Left ventricle myocardium inferior (tissue), 1 donor: Measurements from ENCODE around the gene DSCAML1. TPM values are rescaled to one million over a fixed set of nuclear protein-coding genes. Genes with fewer than 3 reads are reported as not detected.

ENCODE experiments used
- DNase-seq: peaks from one replicate; pipeline ENCODE4 v3.0.0-alpha.2; 2020
- H3K27ac ChIP-seq: fragments of 200-600 bp; replicated peaks from 2 replicates; pipeline ENCODE4 v1.8.0; 2021
- H3K27me3 ChIP-seq: fragments of 200-600 bp; 2 replicates; pipeline ENCODE4 v1.8.0; 2021; ENCODE audit warnings: low read depth
- H3K36me3 ChIP-seq: fragments of 200-600 bp; 2 replicates; pipeline ENCODE4 v1.8.0; 2021
- H3K4me1 ChIP-seq: fragments of 200-600 bp; 2 replicates; pipeline ENCODE4 v1.8.0; 2021
- H3K4me3 ChIP-seq: fragments of 200-600 bp; 2 replicates; pipeline ENCODE4 v1.8.0; 2021; ENCODE audit warnings: mild to moderate bottlenecking, moderate library complexity
- H3K9me3 ChIP-seq: fragments of 200-600 bp; replicated peaks from 2 replicates; pipeline ENCODE4 v1.8.0; 2021
- intact Hi-C: fragments of 100-400 bp; cut with micrococcal nuclease; formaldehyde crosslinking; loops from one replicate; pipeline ENCODE4 v1.11.0; 2022
- total RNA-seq: library from RNA; stranded (reverse); fragmentation: NEBNext Ultra II Directional; extraction: Animal tissue kit (Norgen Biotek cat#: 25700); gene quantifications from one replicate; pipeline ENCODE4 v1.2.1, GENCODE V29; 2021
- TF ChIP-seq, protein P1 (sequence below): fragments of 200-600 bp; IDR thresholded peaks from 2 replicates; pipeline ENCODE4 v1.8.0; 2021; ENCODE audit warnings: antibody characterized with exemption, mild to moderate bottlenecking, borderline replicate concordance
- donor health status: DM: no; HTN: yes; CAD: no; lungs with severe emphysema.

DSCAML1 gene
- total RNA-seq, 1 donor from 2014 or later, result 0.19 TPM

- TF ChIP-seq, protein P1, sequence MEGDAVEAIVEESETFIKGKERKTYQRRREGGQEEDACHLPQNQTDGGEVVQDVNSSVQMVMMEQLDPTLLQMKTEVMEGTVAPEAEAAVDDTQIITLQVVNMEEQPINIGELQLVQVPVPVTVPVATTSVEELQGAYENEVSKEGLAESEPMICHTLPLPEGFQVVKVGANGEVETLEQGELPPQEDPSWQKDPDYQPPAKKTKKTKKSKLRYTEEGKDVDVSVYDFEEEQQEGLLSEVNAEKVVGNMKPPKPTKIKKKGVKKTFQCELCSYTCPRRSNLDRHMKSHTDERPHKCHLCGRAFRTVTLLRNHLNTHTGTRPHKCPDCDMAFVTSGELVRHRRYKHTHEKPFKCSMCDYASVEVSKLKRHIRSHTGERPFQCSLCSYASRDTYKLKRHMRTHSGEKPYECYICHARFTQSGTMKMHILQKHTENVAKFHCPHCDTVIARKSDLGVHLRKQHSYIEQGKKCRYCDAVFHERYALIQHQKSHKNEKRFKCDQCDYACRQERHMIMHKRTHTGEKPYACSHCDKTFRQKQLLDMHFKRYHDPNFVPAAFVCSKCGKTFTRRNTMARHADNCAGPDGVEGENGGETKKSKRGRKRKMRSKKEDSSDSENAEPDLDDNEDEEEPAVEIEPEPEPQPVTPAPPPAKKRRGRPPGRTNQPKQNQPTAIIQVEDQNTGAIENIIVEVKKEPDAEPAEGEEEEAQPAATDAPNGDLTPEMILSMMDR, result no peak
- peaks cover 45% of the 10 kb centered on the region for H3K27me3 ChIP-seq
- H3K4me1 ChIP-seq, result no peaks in the 10 kb centered on the region
- H3K27ac ChIP-seq, result no peak overlapping the region
- H3K36me3 ChIP-seq, result peaks cover 6% of the 10 kb centered on the region
- H3K4me3 ChIP-seq, result no peak overlapping the region
- intact Hi-C loops, result no loop called here
- no peak for DNase-seq
- no peaks in the 10 kb centered on the region for H3K9me3 ChIP-seq
Observed at GRCh38 chr11:117415358-117415896, 381.6 kb downstream of the DSCAML1 start.

DNA sequence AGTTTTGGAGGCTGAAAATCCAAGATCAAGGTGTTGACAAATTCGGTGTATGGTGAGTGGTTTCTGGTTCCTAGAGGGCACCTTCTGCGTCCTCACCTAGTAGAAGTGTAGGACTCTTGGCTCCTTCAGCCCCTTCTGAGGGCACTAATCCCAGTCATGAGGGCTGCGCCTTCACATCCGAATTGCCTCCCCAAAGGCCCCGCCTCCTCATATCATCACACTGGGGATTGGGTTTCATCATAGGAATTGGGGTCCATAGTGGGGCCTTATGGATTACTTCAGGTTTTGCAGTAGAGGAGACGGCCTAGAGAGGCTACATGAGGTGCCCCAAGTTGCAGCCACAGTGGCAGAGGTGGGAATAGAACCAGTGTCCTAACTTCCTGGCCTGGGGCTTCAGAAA is 382.3 kb downstream of the DSCAML1 start:
- intact Hi-C loops, result no loop called here
- Histone ChIP-seq H3K27ac (no peak overlapping the region), H3K27me3 (peaks cover 37% of the 10 kb centered on the region), H3K9me3 (no peaks in the 10 kb centered on the region), H3K36me3 (peaks cover 9% of the 10 kb centered on the region), H3K4me1 (no peaks in the 10 kb centered on the region), H3K4me3 (no peak overlapping the region)
- TF ChIP-seq, protein P1, result no peak
- DNase-seq, result no peak

GRCh38 chr11:117413616-117414015 is 383.4 kb downstream of the DSCAML1 start:
- Histone ChIP-seq H3K36me3 (peaks cover 20% of the 10 kb centered on the region), H3K4me1 (no peaks in the 10 kb centered on the region), H3K9me3 (no peaks in the 10 kb centered on the region), H3K27me3 (peaks cover 28% of the 10 kb centered on the region), H3K27ac (no peak overlapping the region), H3K4me3 (no peak overlapping the region)
- intact Hi-C loops, result no loop called here
- TF ChIP-seq, protein P1, result no peak
- DNase-seq, result no peak

DNA sequence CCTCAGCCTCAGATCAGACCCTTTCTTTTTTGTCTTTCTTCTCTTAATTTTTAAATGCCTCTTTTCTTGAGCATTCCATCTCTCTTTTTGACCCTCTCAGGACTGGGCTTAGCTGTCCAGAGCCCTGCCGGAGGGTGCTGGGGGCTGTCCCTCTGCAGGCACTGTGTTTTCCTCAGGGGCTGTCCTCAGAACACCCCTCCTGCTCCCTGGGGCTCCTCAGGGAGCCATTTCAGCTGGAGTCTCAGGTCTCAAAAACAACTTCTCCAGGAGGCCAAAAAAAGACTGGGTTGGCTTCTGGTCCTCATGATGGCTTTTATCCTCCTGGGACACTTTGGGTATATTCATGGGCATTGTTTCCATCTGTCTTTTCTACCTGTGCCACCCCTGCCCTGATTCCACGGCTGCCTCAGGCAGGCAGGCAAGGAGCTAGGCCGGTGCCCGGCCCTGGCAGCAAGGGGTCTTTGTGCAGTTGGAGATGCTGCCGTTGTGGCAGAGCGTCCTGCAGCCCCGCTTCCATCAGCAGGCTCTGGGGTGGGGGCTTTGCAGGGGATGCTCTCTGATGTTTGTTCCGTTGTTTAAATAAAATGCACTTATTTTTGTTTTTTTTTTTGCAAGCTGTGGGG is 384.3 kb downstream of the DSCAML1 start:
- DNase-seq, result no peak
- Histone ChIP-seq H3K9me3 (no peaks in the 10 kb centered on the region), H3K27ac (no peak overlapping the region), H3K36me3 (peaks cover 29% of the 10 kb centered on the region), H3K27me3 (peaks cover 21% of the 10 kb centered on the region), H3K4me3 (no peak overlapping the region), H3K4me1 (no peaks in the 10 kb centered on the region)
- intact Hi-C loops, result no loop called here
- TF ChIP-seq, protein P1, result no peak

DNA sequence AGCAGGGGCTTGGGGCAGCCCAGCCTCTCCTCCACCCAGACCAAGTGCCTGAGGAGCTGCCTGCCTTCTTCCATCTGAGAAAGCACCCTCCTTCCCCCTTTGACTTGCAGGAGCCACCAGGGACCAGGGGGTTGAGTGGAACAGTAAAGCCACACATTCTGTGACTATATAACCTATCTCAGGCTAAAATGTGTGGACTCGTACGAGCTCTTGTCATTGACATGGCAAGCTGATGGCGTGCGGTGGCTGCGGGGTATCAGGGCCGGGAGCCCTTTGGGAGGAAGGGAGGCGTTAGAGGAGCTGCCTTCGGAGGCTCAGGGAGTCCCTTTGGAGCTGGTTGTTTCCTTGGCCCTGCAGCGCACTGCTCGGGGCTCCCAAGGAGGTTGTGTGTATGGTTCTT is 384.8 kb downstream of the DSCAML1 start:
- H3K36me3 ChIP-seq, result peaks cover 31% of the 10 kb centered on the region
- no peak overlapping the region for H3K27ac ChIP-seq
- H3K27me3 ChIP-seq, result peaks cover 16% of the 10 kb centered on the region
- H3K4me1 ChIP-seq, result no peaks in the 10 kb centered on the region
- no peak for DNase-seq
- TF ChIP-seq, protein P1, result no peak
- intact Hi-C loops, result no loop called here
- no peak overlapping the region for H3K4me3 ChIP-seq
- no peaks in the 10 kb centered on the region for H3K9me3 ChIP-seq
